Measurements from ENCODE around the gene HLCS.
"Not testable (repeated sequence)": the region's sequence is repeated elsewhere in the genome, so short reads cannot be mapped to it uniquely, and the experiment has no call there.

The HLCS gene

DNA sequence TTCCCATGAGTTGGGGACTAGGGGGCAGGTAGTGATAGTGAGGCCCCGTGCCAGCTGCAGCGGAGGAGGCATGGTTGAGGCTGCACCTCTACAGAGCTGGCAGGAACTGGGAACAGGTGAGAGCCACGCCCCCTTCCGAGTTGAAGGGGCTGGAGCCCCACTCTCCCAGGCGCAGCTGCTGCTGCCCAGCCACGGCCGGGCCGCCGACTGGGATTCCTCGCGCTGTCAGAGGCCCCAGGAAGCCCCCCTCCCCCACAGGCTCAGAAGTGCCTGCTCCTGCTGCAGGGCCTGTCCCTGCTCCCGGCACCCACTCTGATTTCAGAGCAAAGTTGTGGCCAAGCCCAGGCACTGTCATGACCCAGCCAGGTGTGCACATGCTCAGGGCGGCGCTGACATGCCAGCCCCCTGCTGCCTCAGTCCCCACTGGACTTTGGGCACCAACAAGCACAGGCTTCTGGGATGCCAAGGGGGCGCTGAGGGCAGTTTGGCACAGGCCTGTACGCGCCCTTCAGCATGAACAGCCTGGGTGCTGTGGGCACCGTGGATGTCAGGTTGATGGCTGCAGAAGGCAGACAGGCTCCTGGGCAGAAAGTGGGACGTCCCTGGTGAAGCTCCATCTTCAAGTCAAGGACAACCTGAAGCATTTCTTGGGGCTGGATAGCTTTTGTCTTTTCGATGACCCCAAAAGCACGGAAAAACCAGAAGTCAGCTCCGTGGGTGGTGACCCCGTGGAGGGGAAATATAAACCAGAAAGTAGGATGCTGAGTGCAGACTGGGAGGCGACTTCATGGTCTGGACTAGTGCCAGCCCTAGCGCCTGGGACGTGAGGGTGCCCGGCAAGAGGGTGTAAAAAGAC, 146.1 kb downstream of the HLCS start:
- Histone ChIP-seq H3K27me3 (ENCODE audit: control insufficient read depth in 5 of 5, insufficient read depth in 4 of 5, low read length in 5 of 5) (no peaks in the 10 kb centered on the region), H3K36me3 (ENCODE audit: control insufficient read depth in 5 of 5, insufficient read depth in 5 of 5, low read length in 5 of 5) (peaks cover 0 to 7% (median 0%) of the 10 kb centered on the region in 5 donors), H3K4me1 (ENCODE audit: control insufficient read depth in 5 of 5, insufficient read depth in 5 of 5, low read length in 5 of 5) (no peaks in the 10 kb centered on the region), H3K9ac (ENCODE audit: low read length in 5 of 5) (no peak overlapping the region), H3K27ac (ENCODE audit: low read depth, low read length) (no peak overlapping the region), H3K9me3 (ENCODE audit: control insufficient read depth in 5 of 5, low read length in 5 of 5) (no peaks in the 10 kb centered on the region), H3K4me3 (ENCODE audit: low read depth in 1 of 5, low read length in 5 of 5) (no peak overlapping the region)

DNA sequence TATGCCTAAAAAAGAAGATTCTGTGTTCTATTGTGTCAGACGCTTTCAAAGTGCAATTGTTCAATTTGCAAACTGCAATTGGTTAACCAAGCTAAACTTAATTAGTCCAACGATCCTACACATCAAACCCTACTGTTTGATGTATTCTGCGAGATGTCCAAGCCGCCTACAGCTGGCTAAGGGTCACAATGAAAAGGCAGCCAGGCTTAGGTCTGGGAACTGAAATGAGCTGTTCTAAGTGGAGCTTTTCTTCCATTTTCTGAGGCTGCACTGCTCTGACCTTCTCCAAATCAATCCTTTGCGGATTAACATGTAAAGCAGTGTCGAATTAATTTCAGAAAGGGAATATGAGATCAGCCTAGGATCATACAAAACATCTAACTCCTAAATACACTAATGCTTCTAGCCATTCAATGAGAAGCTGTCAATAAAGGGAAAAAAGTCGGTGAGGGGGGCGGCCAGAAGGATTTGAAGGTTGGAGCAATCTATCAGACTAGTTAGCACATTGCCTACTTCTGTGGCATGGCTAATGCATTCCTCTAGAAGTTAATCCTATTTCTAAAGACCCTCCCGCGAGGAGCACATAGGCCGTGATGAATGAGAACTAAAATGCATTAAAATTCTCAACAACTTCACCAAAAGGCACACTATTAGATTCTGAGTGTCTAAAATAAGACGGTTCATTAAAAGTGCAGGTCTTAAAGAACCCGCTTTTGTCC, 148.6 kb downstream of the HLCS start:
- Histone ChIP-seq H3K4me3 (ENCODE audit: low read depth in 1 of 5, low read length in 5 of 5) (no peak overlapping the region), H3K9me3 (ENCODE audit: control insufficient read depth in 5 of 5, low read length in 5 of 5) (no peaks in the 10 kb centered on the region), H3K9ac (ENCODE audit: low read length in 5 of 5) (no peak overlapping the region), H3K27ac (ENCODE audit: low read depth, low read length) (no peak overlapping the region), H3K36me3 (ENCODE audit: control insufficient read depth in 5 of 5, insufficient read depth in 5 of 5, low read length in 5 of 5) (peaks cover 0 to 7% (median 0%) of the 10 kb centered on the region in 5 donors), H3K4me1 (ENCODE audit: control insufficient read depth in 5 of 5, insufficient read depth in 5 of 5, low read length in 5 of 5) (no peaks in the 10 kb centered on the region), H3K27me3 (ENCODE audit: control insufficient read depth in 5 of 5, insufficient read depth in 4 of 5, low read length in 5 of 5) (no peaks in the 10 kb centered on the region)

GRCh38 chr21:36816561-36817130, 149.8 kb downstream of the HLCS start:
- Histone ChIP-seq H3K27ac (ENCODE audit: low read depth, low read length) (no peak overlapping the region), H3K4me1 (ENCODE audit: control insufficient read depth in 5 of 5, insufficient read depth in 5 of 5, low read length in 5 of 5) (no peaks in the 10 kb centered on the region), H3K4me3 (ENCODE audit: low read depth in 1 of 5, low read length in 5 of 5) (no peak overlapping the region), H3K9me3 (ENCODE audit: control insufficient read depth in 5 of 5, low read length in 5 of 5) (no peaks in the 10 kb centered on the region), H3K36me3 (ENCODE audit: control insufficient read depth in 5 of 5, insufficient read depth in 5 of 5, low read length in 5 of 5) (peaks cover 0 to 7% (median 0%) of the 10 kb centered on the region in 5 donors), H3K9ac (ENCODE audit: low read length in 5 of 5) (no peak overlapping the region), H3K27me3 (ENCODE audit: control insufficient read depth in 5 of 5, insufficient read depth in 4 of 5, low read length in 5 of 5) (no peaks in the 10 kb centered on the region)

DNA sequence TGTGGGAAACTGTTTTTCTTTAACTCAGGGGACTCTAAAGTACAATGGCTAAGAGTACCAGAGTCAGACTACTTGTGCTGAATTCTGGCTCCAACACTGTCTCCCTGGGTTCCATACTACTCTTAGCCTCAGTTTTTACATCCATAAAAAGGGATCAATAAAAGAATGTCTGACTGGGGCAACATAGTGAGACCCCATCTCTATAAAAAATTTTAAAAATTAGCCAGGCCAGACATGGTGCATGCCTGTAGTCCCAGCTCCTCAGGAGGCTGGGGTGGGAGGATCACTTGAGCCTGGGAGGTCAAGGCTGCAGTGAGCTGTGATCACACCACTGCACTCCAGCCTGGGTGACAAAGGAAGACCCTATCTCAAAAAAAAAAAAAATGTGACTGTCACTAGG, 150.4 kb downstream of the HLCS start:
- not testable (repeated sequence) for H3K27ac ChIP-seq (ENCODE audit: low read depth, low read length); H3K9ac ChIP-seq (ENCODE audit: low read length in 5 of 5); H3K9me3 ChIP-seq (ENCODE audit: control insufficient read depth in 5 of 5, low read length in 5 of 5); H3K36me3 ChIP-seq (ENCODE audit: control insufficient read depth in 5 of 5, insufficient read depth in 5 of 5, low read length in 5 of 5); H3K27me3 ChIP-seq (ENCODE audit: control insufficient read depth in 5 of 5, insufficient read depth in 4 of 5, low read length in 5 of 5); H3K4me1 ChIP-seq (ENCODE audit: control insufficient read depth in 5 of 5, insufficient read depth in 5 of 5, low read length in 5 of 5); H3K4me3 ChIP-seq (ENCODE audit: low read depth in 1 of 5, low read length in 5 of 5)

DNA sequence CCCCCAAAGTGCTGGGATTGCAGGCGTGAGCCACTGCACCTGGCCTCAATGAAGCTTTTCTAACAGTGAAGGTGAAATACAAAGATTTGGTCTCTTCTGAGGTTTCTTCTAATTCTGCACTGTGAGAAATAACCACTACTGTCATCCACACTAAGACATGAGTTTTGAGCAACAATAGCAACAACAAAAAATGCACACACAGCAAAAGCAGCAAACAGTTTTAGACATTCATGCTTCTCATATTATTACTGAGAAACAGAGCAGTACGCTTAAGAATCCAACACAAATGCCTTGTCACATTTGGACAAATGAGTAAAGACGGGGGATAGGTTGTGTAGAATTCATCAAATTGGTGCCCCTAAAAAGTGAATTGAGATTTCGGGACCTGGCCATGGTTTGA, 151.2 kb downstream of the HLCS start:
- no peak overlapping the region for H3K4me3 ChIP-seq (ENCODE audit: low read depth in 1 of 5, low read length in 5 of 5)

DNA sequence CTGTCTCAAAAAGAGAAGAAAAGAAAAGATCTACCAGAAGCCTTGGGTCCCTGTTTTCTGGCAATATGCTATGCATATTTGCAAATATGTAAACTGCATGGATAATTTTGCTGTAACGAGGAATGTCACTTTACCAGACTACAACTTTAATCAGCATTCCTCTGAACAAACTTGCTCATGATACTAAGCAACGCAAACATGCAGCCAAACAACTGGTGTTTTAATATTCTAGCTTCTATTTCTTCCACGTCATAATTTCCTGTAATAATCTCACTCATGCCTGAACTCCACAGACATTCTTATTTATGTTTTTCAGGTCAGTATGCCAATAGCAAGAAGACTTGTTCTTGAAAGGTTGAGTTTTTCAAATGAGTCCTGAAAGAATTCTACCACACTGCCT, 153.4 kb downstream of the HLCS start:
- peaks cover 0 to 3% (median 0%) of the 10 kb centered on the region in 5 donors for H3K4me1 ChIP-seq (ENCODE audit: control insufficient read depth in 5 of 5, insufficient read depth in 5 of 5, low read length in 5 of 5)
- H3K27ac ChIP-seq (ENCODE audit: low read depth, low read length) = no peak overlapping the region
- H3K9me3 ChIP-seq (ENCODE audit: control insufficient read depth in 5 of 5, low read length in 5 of 5) = no peaks in the 10 kb centered on the region
- H3K9ac ChIP-seq (ENCODE audit: low read length in 5 of 5) = no peak overlapping the region
- H3K4me3 ChIP-seq (ENCODE audit: low read depth in 1 of 5, low read length in 5 of 5) = no peak overlapping the region
- H3K36me3 ChIP-seq (ENCODE audit: control insufficient read depth in 5 of 5, insufficient read depth in 5 of 5, low read length in 5 of 5) = no peaks in the 10 kb centered on the region
- no peaks in the 10 kb centered on the region for H3K27me3 ChIP-seq (ENCODE audit: control insufficient read depth in 5 of 5, insufficient read depth in 4 of 5, low read length in 5 of 5)

More for the DNA sequence above, 151.2 kb downstream of the HLCS start:
- Histone ChIP-seq H3K9ac (ENCODE audit: low read length in 5 of 5) (no peak overlapping the region), H3K36me3 (ENCODE audit: control insufficient read depth in 5 of 5, insufficient read depth in 5 of 5, low read length in 5 of 5) (peaks cover 0 to under 1% (median 0%) of the 10 kb centered on the region in 5 donors), H3K27me3 (ENCODE audit: control insufficient read depth in 5 of 5, insufficient read depth in 4 of 5, low read length in 5 of 5) (no peaks in the 10 kb centered on the region), H3K27ac (ENCODE audit: low read depth, low read length) (no peak overlapping the region), H3K9me3 (ENCODE audit: control insufficient read depth in 5 of 5, low read length in 5 of 5) (no peaks in the 10 kb centered on the region), H3K4me1 (ENCODE audit: control insufficient read depth in 5 of 5, insufficient read depth in 5 of 5, low read length in 5 of 5) (peaks cover 0 to 3% (median 0%) of the 10 kb centered on the region in 5 donors)

DNA sequence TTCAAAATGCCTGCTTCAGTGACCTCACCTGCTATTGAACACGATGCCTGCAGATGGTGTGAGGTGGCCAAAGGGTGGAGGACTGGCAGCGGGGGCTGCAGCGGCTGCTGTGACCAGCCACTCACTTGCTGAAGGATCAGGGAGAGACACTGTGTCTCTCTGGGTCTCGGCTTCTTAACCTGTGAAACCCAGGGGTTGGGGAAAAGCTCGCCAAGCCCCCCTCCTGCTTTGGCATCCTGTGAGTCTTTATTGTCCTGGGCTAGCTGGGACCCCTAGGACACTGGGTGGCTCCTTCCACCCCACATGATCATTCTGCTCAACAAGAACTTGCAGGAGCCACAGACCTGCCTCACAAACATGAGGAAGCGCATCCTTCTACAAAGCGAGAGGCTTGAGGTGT, 154.7 kb downstream of the HLCS start:
- Histone ChIP-seq H3K27me3 (ENCODE audit: control insufficient read depth in 5 of 5, insufficient read depth in 4 of 5, low read length in 5 of 5) (no peaks in the 10 kb centered on the region), H3K9me3 (ENCODE audit: control insufficient read depth in 5 of 5, low read length in 5 of 5) (no peaks in the 10 kb centered on the region), H3K36me3 (ENCODE audit: control insufficient read depth in 5 of 5, insufficient read depth in 5 of 5, low read length in 5 of 5) (peaks cover 0 to 2% (median 0%) of the 10 kb centered on the region in 5 donors), H3K4me1 (ENCODE audit: control insufficient read depth in 5 of 5, insufficient read depth in 5 of 5, low read length in 5 of 5) (peaks cover 0 to 3% (median 0%) of the 10 kb centered on the region in 5 donors), H3K4me3 (ENCODE audit: low read depth in 1 of 5, low read length in 5 of 5) (no peak overlapping the region), H3K27ac (ENCODE audit: low read depth, low read length) (no peak overlapping the region), H3K9ac (ENCODE audit: low read length in 5 of 5) (no peak overlapping the region)

DNA sequence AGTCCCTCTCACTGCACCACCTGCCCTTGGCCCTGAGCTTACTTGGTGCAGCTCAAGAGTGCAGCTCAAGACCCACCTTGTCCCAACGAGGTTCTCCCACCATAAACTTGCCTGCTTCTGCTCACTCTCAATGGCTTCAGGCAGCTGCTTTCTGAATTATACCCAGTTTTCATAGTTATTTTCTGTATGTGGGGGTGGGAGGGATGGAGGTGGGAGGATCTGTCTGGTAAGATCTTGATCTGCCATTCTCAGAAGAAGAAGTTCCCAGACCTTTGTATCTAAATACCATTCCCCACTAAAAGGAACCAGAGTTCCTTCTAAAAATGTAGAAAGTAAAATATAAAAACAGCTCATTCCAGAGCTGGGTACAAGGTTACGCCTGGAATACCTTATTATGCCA, 156.0 kb downstream of the HLCS start:
- Histone ChIP-seq H3K9me3 (ENCODE audit: control insufficient read depth in 5 of 5, low read length in 5 of 5) (no peaks in the 10 kb centered on the region), H3K4me1 (ENCODE audit: control insufficient read depth in 5 of 5, insufficient read depth in 5 of 5, low read length in 5 of 5) (peaks cover 0 to 3% (median 0%) of the 10 kb centered on the region in 5 donors), H3K9ac (ENCODE audit: low read length in 5 of 5) (no peak overlapping the region), H3K4me3 (ENCODE audit: low read depth in 1 of 5, low read length in 5 of 5) (no peak overlapping the region), H3K27me3 (ENCODE audit: control insufficient read depth in 5 of 5, insufficient read depth in 4 of 5, low read length in 5 of 5) (no peaks in the 10 kb centered on the region), H3K27ac (ENCODE audit: low read depth, low read length) (no peak overlapping the region), H3K36me3 (ENCODE audit: control insufficient read depth in 5 of 5, insufficient read depth in 5 of 5, low read length in 5 of 5) (peaks cover 0 to 2% (median 0%) of the 10 kb centered on the region in 5 donors)

GRCh38 chr21:36807422-36807928, 159.0 kb downstream of the HLCS start:
- Histone ChIP-seq H3K36me3 (ENCODE audit: control insufficient read depth in 5 of 5, insufficient read depth in 5 of 5, low read length in 5 of 5) (peaks cover 0 to 2% (median 0%) of the 10 kb centered on the region in 5 donors), H3K27me3 (ENCODE audit: control insufficient read depth in 5 of 5, insufficient read depth in 4 of 5, low read length in 5 of 5) (no peaks in the 10 kb centered on the region), H3K4me1 (ENCODE audit: control insufficient read depth in 5 of 5, insufficient read depth in 5 of 5, low read length in 5 of 5) (peaks cover 0 to 7% (median 0%) of the 10 kb centered on the region in 5 donors), H3K27ac (ENCODE audit: low read depth, low read length) (no peak overlapping the region), H3K4me3 (ENCODE audit: low read depth in 1 of 5, low read length in 5 of 5) (no peak overlapping the region), H3K9ac (ENCODE audit: low read length in 5 of 5) (no peak overlapping the region), H3K9me3 (ENCODE audit: control insufficient read depth in 5 of 5, low read length in 5 of 5) (no peaks in the 10 kb centered on the region)

DNA sequence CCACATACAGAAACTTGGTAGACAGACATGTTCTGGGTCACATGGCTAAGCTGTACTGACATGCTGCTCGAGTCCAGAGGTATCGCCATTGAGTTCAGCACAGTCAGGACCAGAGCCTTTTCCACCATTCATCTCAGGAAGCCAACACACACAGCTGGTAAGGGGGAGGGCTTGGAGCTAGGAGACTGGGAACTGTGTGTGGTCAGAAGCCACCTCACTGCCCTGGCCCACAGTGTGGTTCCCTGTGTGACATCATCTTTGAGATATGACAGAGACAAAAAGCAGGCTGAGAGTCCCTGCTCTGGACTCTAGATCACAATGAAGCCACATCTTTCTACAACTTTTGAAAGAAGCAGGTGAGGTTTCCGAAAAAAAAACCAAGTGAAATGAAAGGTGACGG, 160.4 kb downstream of the HLCS start:
- Histone ChIP-seq H3K4me1 (ENCODE audit: control insufficient read depth in 5 of 5, insufficient read depth in 5 of 5, low read length in 5 of 5) (peaks cover 0 to 4% (median 0%) of the 10 kb centered on the region in 5 donors), H3K9ac (ENCODE audit: low read length in 5 of 5) (no peak overlapping the region), H3K9me3 (ENCODE audit: control insufficient read depth in 5 of 5, low read length in 5 of 5) (no peaks in the 10 kb centered on the region), H3K27me3 (ENCODE audit: control insufficient read depth in 5 of 5, insufficient read depth in 4 of 5, low read length in 5 of 5) (no peaks in the 10 kb centered on the region), H3K4me3 (ENCODE audit: low read depth in 1 of 5, low read length in 5 of 5) (no peak overlapping the region), H3K27ac (ENCODE audit: low read depth, low read length) (no peak overlapping the region), H3K36me3 (ENCODE audit: control insufficient read depth in 5 of 5, insufficient read depth in 5 of 5, low read length in 5 of 5) (peaks cover 0 to 2% (median 0%) of the 10 kb centered on the region in 5 donors)
